T1000 (cell line): Measurements from ENCODE around the gene GUCA2A.

Source experiments
- DNase-seq: peaks from one replicate; lab custom pipeline; 2025; ENCODE audit warnings: mixed read lengths; lab: John Stamatoyannopoulos, UW

Gene GUCA2A

DNA sequence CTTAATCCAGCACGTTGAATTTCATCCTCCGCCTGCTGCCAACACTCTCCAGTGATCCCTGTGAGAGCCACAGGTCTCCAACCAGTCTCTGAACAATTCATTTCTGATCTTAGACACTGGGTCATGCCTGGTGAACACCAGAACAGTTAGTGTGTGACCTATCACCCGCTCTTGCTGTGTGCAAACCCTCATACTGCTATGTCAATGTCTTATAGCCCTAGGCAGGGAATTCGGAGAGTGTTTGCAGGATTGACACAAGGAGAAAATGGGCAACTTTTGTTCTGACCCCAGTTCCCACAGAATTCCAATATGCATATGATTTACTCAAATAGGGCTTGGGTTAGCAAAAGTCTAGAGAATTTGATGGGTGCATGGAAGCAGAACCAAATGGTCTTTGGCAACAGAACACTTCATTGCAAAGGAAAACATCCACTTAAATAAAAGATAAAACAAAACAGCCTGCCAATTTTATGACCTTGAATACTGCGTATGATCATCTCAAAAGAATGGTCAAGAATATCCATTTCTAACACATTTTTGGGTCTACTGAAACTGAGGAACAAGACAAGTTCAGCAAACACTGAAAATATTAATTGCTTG, 34.4 kb downstream of the GUCA2A start:
- no peak for DNase-seq

DNA sequence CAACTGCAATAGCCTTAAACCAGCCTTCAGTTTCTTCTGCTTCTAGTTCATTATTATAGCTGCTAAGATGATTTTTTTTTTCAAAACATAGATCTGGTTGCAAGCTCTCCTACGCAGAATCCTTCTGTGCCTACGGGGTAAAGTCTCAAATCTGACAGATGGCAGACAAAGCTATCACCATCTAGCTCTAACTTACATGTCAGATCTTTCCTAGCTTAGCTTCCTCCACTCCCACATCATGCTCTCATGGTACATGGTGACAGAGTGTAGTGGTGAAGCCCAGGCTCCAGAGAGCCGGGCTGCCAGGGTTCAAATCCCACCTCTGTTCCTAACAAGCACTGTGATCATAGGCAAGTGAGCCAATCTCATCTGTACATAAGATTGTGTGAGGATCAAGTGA, 35.6 kb downstream of the GUCA2A start:
- no peak for DNase-seq

- DNase-seq, result no peak
These were observed 36.0 kb downstream of the GUCA2A start for GRCh38 chr1:42128499-42128898.

GRCh38 chr1:42127767-42128166, 36.8 kb downstream of the GUCA2A start:
- no peak for DNase-seq

DNA sequence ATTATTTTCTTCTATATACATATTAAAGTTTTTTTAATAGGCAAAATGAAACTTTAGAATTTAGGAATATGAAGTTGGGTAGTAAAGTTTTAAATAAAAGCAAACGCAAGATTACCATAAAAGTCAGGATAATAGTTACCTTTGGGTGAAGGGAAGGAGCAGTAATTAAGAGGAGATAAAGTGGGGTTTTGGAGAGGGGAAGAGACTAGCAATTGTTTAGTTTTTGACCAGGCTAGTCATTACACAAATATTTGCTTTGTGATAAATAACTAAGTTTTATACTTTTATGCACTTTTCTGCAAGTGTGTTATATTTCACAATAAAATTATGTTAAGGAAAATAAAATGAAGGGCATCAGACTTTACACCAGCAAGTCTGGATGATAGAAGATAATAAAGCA, 39.0 kb downstream of the GUCA2A start:
- DNase-seq, result no peak

DNA sequence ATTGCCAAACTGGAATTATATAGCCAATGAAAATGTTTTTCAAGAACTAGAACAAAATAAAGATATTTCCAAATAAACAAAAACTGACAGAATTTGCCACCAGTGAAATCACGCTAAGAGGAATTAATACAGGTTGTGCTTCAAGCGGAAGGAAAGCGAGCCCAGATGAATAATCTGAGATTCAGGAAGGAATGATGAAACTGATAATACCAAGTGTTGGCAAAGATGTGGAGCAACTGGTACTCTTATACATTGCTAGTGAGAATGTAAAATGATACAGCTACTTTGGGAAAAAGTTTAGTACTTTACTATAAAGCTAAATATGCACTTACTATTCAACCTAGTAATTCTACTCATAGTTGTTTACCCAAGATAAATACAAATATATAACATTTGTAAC, 42.1 kb downstream of the GUCA2A start:
- DNase-seq, result no peak

DNA sequence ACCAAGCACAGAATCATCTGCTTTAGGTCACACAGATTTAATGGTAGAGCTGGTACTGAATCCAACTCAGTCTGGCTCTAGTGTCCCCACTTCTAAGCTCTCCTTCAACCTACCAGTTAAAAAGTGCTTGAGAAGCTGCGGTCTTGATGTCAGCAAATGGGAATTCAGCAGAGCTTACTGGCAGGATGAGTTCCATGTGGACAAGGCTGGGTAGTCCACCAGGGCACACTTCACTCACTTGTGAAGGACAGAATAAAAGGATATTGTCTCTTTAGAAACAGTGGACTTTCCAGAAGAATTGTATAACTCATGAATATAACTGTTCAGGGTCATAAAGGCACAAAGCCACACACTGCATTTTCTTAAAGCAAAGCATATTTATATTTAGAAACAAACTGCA, 46.4 kb downstream of the GUCA2A start:
- DNase-seq, result no peak

DNA sequence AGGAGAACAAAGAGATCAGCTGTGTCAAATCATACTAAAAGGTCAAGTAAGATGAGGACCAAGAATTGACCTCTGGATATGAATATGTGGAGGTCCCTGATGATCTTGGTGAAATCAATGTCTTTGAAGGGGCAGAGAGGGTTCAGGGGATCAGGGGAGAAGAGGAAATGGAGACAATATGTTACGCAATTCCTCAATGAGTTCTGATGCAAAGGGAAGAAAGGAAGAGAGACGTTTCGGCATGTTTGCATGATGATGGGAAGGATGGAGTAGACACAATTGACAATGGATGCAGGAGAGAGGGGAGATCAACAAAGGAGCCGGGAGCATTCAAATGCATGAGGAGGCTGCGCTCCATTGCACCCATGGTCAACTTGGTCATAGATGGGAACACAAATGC, 47.3 kb downstream of the GUCA2A start:
- DNase-seq, result no peak

DNA sequence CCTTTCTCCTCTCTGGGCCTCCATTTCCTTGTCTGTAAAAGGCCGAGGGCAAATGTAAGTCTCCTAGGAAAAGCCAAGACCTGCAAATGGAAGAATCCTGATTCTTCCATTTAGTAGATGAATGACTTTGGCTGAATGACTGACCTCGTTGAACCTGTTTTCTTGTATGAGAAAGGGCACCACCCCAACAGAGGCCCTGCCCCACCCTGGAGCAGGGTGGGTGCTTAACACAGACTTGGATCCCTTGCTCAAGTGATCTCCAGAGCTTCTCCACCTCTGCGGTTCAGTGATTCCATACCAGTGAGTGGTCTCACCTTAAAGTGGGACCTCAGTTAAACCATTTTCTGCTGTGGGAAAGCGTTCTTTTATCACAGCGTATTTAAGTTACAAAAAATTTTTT, 50.3 kb downstream of the GUCA2A start:
- no peak for DNase-seq
